Hematopoietic multipotent progenitor cell (in vitro differentiated cells): ENCODE data around the gene DNAH2. TPM values are rescaled to one million over a fixed set of nuclear protein-coding genes. Genes with fewer than 3 reads are reported as not detected.

Experiments used
- DNase-seq, 3 donors: peaks; one replicate each; pipeline ENCODE4 v3.0.0-alpha.2; 2011 to 2015; ENCODE audit warnings: low read depth in 2 of 3, low spot score in 2 of 3
- total RNA-seq: library from RNA; depleted of rRNA; stranded (reverse); fragments of >200 nt; gene quantifications from one replicate; pipeline ENCODE4 v1.2.3, GENCODE V29; 2012

Gene DNAH2
- total RNA-seq, 1 donor = under 0.01 TPM

GRCh38 chr17:7846765-7847661 lies 129.5 kb downstream of the DNAH2 start:
- no peak for DNase-seq

GRCh38 chr17:7848131-7848579 lies 130.6 kb downstream of the DNAH2 start:
- DNase-seq = no peak

- no peak for DNase-seq
These were observed 131.2 kb downstream of the DNAH2 start for GRCh38 chr17:7848739-7849129.

- DNase-seq = no peak
These were observed 131.7 kb downstream of the DNAH2 start for GRCh38 chr17:7849130-7849750.

- DNase-seq = no peak
These were observed 132.4 kb downstream of the DNAH2 start for GRCh38 chr17:7849751-7850504.

GRCh38 chr17:7850701-7851437 lies 133.3 kb downstream of the DNAH2 start:
- no peak for DNase-seq

GRCh38 chr17:7851438-7852261 lies 134.1 kb downstream of the DNAH2 start:
- peak; percentile 89 to 93 (median 91) for DNase-seq

GRCh38 chr17:7852262-7852670 lies 134.7 kb downstream of the DNAH2 start:
- DNase-seq = no peak

- no peak for DNase-seq
These were observed 135.6 kb downstream of the DNAH2 start for GRCh38 chr17:7852919-7853690.

- DNase-seq = no peak
These were observed 136.1 kb downstream of the DNAH2 start for GRCh38 chr17:7853691-7854038.

- no peak for DNase-seq
These were observed 136.7 kb downstream of the DNAH2 start for GRCh38 chr17:7854078-7854777.

- no peak for DNase-seq
These were observed 137.5 kb downstream of the DNAH2 start, which contains the start of gene TMEM88 for GRCh38 chr17:7854851-7855659. Gene TMEM88 (plus strand): TSS chr17:7855066. CDS start chr17:7855075, 9 bp downstream.

GRCh38 chr17:7855660-7856010 lies 138.1 kb downstream of the DNAH2 start:
- no peak for DNase-seq

- DNase-seq = peak in 2 of 3 donors; percentile 85 to 95
These were observed 138.7 kb downstream of the DNAH2 start for GRCh38 chr17:7856011-7856810.

- peak in 2 of 3 donors; percentile 99 to 100 for DNase-seq
These were observed 139.5 kb downstream of the DNAH2 start, which contains the start of gene NAA38 for GRCh38 chr17:7856811-7857712. Gene NAA38 (minus strand): TSS chr17:7857559. CDS start chr17:7857463, 96 bp downstream.
